HG03025 (cell line): ENCODE measurements around the gene GRIN2D.
"Not testable (repeated sequence)": the region's sequence is repeated elsewhere in the genome, so short reads cannot be mapped to it uniquely, and the experiment has no call there.

Source experiments
- ATAC-seq: cut with Tn5 transposase; IDR thresholded peaks from one replicate; pipeline ENCODE4 v1.9.1; 2021; ENCODE audit warnings: mild to moderate bottlenecking, moderate library complexity; ENCODE audit not compliant: unreplicated experiment, low FRiP score

GRIN2D gene

DNA sequence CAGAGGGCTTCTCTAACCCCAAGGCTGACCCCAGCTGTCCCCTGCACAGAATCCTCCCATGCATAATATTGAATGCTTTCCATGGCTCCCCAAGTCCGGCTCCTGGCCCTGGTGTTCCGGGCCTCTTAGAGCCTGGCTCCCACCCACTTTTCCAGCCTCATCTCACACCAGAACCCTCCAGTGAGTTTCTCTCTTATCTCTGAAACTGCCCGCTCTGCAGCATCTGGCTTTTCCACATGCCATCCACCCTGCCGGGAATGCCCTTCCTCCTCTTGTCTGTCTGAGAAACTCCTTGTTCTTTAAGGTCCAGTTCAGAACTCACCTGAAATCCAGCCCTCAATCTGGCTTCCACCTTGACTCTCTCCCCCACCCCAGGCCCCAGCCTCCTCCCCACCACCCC lies 22.5 kb upstream of the GRIN2D start:
- no peak for ATAC-seq

- ATAC-seq, result no peak
These were observed 22.1 kb upstream of the GRIN2D start for GRCh38 chr19:48371367-48371766.

GRCh38 chr19:48371771-48372170 lies 21.7 kb upstream of the GRIN2D start:
- ATAC-seq, result not testable (repeated sequence)

- ATAC-seq, result no peak
These were observed 20.6 kb upstream of the GRIN2D start for GRCh38 chr19:48372904-48373303.

- ATAC-seq, result no peak
These were observed 19.9 kb upstream of the GRIN2D start for GRCh38 chr19:48373567-48373966.

DNA sequence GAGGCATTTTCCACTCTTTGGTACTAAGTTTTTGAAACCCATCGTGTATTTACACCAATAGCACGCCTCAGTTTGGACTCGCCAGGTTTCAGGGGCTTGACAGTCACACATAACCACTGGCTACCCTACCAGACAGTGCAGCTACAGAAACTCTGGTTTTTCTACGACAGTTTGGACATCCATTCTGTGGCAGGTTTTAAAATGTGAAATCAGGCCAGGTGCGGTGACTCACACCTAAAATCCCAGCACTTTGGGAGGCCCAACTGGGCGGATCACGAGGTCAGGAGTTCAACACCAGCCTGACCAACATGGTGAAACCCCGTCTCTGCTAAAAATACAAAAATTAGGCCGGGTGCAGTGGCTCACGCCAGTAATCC lies 15.3 kb upstream of the GRIN2D start:
- ATAC-seq, result no peak

DNA sequence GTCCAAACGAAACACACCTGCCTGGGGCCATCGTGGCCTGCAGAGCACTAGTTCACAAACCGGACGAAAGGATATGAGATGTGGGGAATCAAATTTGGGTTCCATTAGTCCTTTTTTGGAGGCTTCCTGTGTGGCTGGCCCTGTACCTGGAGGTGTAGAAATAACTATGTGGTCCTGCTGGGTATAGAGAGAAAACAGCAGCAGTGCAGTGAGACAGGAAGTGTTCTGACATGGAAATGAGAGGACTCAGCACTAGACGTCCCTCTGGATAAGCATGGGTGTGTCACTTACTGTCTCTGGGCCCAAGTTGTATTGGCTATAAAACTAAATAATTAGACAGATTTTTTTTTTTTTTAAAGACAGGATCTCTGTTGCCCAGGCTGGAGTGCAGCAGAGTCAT lies 14.4 kb upstream of the GRIN2D start:
- ATAC-seq, result no peak

- ATAC-seq, result no peak
These were observed 12.1 kb upstream of the GRIN2D start for GRCh38 chr19:48381178-48381950.

GRCh38 chr19:48382286-48382685 lies 11.2 kb upstream of the GRIN2D start:
- no peak for ATAC-seq

- ATAC-seq, result no peak
These were observed 7.9 kb upstream of the GRIN2D start for GRCh38 chr19:48385461-48386087.

- ATAC-seq, result no peak
These were observed 6.5 kb upstream of the GRIN2D start for GRCh38 chr19:48386981-48387380.

DNA sequence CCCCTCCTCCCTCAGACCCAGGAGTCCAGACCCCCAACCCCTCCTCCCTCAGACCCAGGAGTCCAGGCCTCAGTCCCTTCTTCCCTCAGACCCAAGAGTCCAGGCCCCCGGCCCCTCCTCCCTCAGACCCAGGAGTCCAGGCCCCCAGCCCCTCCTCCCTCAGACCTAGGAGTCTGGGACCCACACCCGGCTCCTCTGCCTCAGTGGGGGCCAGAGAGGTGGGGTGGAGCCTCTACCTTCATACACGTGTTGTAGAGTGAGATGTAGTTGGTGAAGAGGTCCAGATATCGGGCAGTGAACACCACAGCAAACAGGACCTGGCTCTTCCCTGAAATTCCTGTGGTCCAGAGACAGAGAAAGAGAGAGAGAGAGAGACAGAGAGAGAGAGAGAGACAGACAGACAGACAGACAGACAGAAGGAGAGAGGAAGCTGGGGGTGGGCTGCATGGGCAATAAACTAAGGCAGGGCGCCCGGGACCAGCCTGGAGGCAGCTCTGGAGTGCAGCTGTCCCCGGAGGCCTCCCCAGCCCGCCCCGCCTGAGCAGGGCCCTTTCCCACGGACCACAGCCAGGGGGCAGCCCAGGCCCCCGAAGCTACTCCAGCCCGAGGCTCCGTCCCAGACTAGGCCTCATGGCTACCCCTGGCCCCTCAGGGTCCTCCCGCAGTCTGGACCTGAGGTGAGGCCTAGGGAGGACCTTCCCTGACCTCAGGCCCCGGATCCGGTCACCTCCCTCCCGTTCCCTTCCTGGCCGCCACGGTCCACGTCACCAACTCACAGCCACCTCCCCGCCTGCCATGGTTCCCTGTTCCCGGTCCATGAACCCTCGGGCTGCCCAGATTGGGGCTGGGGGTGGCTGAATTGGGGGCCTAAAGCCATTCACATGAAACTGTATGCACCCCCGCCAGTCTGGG lies 3.0 kb upstream of the GRIN2D start:
- no peak for ATAC-seq

DNA sequence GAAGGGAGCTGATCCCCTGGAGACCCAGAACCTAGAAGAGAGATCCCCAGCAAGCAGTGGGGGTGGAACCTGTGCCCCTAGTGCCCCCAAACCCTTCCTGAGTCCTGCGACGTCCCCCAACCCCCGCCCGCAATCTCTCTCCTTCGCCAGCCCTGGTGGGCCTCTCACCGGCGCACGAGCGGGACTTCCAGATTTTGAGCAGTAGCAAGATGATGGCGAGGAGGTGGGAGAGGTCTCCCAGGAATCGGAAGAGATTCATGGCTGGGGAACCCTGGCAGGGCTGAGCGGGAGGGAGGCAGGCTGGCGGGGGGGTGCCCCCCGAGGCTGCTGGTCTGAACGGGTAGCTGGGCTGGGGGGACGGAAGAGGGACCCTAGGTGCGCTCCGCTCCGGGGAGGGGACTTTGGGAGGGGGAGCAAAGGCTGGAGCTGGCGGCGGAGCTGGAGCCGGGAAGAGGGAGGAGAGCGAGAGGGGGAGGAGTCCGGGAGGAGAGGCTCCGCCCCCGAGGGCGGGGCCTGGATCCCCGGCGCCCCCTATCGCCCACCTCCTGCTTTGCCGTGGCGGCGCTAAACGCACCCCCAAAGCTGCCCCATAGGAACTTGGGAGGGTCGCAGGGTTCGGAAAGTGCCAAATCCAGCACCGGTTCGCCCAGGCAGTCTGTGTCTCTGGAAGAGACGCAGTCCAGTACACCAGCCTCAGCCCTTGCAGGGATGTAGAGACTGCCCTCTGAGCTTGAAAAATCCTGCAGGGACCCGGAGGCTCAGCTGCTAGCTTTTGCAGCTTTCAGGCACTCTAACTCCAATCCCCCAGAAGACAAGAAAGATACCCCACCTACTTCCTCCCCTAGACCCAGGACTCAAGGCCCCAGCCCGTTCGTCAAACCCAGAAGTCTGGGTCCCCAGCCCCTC lies 2.1 kb upstream of the GRIN2D start, which contains the start of gene KDELR1:
KDELR1 (minus strand) TSS at position 452 of the 906 bp plus-strand sequence; CDS start at position 259, 193 bp downstream.
- ATAC-seq, result no peak

- ATAC-seq, result not testable (repeated sequence)
These were observed 1.5 kb upstream of the GRIN2D start for GRCh38 chr19:48392006-48392344.

DNA sequence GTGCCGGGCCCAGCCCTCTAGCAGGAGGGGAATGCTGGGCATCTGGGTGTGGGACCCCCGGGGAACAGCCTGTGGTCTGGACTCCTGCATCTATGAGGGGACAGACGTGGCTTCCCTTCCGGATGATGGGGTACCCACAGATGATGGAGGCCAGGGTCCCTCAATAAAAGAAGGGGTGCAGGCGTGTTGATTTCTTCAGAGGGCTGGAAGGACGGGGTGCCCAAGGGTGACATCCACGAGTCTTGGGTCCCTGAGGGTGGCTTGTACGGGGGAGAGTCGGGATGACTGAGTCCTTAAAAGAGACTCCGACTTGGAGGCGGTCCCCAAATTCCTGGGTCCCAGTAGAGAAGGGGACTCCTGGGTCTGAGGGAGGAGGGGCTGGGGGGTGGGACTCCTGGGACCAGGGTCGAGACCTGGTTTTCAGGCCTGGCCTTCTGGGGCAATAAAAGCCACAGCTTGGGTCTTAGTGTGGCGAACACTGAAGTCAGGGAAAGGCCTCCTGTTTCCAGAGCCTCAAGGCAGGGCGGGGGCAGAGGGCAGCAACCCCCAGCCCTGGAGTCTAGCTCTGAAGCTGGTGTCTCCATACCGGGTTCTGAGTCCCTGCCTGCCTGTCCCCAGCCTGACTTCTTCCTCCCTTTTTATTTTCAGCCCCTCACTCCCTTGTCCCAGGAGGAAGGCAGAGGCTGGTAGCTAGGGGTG lies 459 bp upstream of the GRIN2D start:
- no peak for ATAC-seq

DNA sequence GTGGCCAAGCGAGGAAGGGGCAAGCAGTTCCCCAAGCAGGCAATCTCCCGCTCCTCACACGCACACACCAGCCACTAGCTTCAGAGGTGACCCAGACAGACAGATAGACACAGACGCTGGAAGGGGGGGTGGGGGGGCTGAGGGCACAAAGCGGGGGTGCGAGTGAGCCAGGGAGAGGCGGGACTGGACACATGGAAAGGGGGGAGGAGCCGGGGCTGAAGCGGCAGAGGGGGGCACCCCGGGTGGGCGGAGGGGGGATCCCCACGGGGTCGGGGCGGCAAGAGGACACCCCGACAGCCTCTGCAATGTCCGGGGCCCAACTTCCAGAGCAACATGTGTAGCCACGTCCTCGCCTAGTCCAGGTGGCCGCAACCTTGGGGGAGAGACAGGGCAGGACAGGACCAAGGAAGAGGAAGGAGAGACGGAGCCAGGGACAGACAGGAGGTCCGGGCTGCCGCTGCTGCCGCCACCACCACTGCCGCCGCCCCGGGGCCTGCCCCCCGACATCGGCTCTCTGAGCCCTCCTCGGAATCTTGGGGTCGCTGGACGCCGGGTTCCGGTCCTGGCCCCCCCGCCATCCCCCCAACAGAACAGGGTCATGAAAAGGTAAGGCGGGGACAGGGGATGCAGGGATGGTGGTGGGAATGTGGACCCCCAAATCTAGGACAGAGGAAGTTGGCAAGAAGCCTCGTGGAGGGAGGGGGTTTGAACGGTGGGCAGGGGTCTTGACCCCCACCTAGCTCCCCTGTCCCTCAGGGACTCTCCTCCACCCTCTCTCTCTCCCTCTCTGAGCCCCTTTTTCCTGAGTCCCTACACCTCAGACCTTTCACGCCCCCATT lies 1.1 kb downstream of the GRIN2D start:
- ATAC-seq, result no peak

GRCh38 chr19:48395170-48395455 lies 1.6 kb downstream of the GRIN2D start:
- ATAC-seq, result no peak

GRCh38 chr19:48395499-48395898 lies 2.0 kb downstream of the GRIN2D start:
- no peak for ATAC-seq
